ENCODE measurements around the gene AADACL4. TPM values are rescaled to one million over a fixed set of nuclear protein-coding genes. Genes with fewer than 3 reads are reported as not detected.

Gene AADACL4
- total and polyA plus RNA-seq, 9 of the 15 experiments (the other 6 are each of a cell fraction or from before 2014, with no cell fraction given), result not detected

DNA sequence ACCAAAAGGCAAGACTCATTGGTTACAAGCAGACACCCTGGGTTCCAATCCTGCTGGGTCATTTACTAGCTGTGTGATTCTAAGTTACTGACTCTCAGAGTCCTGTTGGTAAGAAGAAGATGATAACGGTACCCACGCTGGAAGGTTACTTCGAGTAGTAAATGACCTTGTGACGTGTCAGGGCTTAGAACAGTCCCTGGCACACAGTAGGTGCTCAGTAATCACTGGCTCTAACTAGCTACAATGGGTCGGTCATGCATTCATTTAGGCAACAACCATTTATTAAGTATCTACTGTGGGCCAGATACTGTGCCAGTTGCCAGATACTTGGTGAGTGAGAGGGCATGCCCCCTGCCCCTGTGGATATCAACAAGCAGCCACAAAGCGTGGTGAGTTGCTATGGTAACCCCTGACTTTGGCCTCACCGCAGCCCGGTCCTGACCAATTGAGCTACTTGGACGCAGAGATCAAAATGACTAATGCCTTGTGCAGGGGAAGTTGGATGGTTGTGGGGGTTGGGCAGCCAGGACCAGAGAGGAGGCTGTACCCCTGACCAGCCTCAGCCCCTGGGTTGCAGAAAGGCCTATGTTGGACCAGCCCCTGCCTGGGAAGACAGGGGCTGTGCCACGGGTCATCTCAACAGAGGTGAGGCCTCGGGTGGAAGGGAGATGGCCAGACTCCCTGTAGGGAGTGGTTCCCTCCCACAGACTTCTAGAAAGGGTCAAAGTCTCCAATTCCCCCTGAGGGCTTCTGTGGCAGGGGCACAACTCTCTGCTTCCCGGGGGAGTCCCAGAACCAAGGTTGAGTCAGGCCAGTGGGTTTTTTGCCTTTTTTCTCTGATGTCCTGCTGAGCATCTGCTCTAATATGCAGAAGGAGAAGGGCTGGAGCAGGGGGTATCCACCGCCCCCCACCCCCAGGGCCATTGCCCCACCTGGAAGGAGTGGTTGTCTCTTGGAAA, 41.9 kb upstream of the AADACL4 start (continued):
- TF ChIP-seq, protein P1, sequence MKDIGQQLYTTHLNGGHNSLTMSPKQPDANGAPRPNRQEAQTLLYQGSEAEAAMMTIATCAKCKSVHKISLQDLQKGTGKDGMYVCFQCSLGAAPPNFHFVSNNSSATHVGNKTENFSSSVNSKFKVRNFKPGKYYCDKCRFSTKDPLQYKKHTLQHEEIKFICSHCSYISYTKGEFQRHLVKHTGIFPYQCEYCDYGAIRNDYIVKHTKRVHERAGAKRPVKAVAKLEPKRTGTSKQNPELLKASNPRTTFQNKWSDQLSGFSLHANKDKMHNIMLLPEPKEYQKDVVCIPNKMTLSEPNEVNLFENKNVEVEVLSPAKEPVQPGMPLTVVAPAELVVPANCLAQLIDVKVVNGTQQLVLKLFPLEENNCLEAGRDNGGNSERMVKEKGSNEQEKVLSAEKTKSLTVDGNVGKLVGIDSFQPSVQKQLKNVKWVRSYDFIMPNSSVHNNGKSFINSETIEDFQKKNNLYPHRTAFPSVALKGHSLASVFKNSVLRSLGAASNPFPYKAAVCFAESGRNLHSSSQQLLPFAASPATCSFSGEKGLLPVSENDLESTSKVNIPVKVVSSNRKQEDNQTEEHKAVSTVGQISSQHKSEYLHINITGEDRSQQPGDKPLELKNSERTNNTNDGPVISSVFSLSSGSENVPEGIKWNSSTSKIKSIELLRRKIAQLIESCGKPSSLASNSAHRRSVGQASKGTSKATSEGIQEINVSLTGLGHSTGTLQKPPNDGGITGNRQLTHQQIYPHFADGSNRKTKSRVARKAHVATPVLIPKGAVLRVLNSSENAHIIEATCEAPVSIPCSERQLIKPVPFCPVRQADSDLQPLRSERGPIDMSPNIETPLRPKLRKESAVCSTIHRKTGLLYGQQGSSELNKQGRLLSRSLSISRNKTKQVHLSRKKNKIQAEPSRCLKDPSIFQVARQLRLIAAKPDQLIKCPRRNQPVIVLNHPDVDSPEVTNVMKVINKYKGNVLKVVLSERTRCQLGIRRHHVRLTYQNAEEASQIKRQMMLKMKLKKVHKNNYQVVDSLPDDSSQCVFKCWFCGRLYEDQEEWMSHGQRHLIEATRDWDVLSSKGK (CRISPR knock-in tag; IDR thresholded peaks at IDR 0.05), result no peak
- TF ChIP-seq MYC (IDR thresholded peaks at IDR 0.05; ENCODE audit: low read depth, low read length) (no peak), MYC (CRISPR knock-in tag; IDR thresholded peaks at IDR 0.05; ENCODE audit: borderline replicate concordance, low read depth) (no peak), EWSR1 (IDR thresholded peaks at IDR 0.05; ENCODE audit: borderline replicate concordance, low read depth, partially characterized antibody) (no peak), ZFX (CRISPR knock-in tag; IDR thresholded peaks at IDR 0.05) (peak; percentile 35; the same call in 1 of the 2 replicates), ZNF707 (CRISPR knock-in tag; conservative IDR thresholded peaks at IDR 0.05) (no peak), DNMT1 (IDR thresholded peaks at IDR 0.05) (no peak), EZH2 (IDR thresholded peaks at IDR 0.05; ENCODE audit: borderline replicate concordance, low read depth, low read length) (no peak), CBX3 (IDR thresholded peaks at IDR 0.05; ENCODE audit: borderline replicate concordance in 1 of 2, low read length in 2 of 2) (no peak), ZNF586 (CRISPR knock-in tag; conservative IDR thresholded peaks at IDR 0.05) (no peak), ILK (tag; IDR thresholded peaks at IDR 0.05; ENCODE audit: borderline replicate concordance, low read depth) (no peak), TSC22D4 (tag; IDR thresholded peaks at IDR 0.05) (no peak), ZNF561 (CRISPR knock-in tag; conservative IDR thresholded peaks at IDR 0.05) (no peak), KDM4B (IDR thresholded peaks at IDR 0.05; ENCODE audit: borderline replicate concordance in 2 of 2, low read depth in 1 of 2) (no peak), ELF1 (tag; IDR thresholded peaks at IDR 0.05) (no peak), U2AF2 (optimal IDR thresholded peaks at IDR 0.05; ENCODE audit: low read depth, low read length) (no peak), MED1 (CRISPR knock-in tag; IDR thresholded peaks at IDR 0.05; ENCODE audit: borderline replicate concordance) (no peak), ZNF146 (CRISPR knock-in tag; IDR thresholded peaks at IDR 0.05; ENCODE audit: unreplicated experiment) (no peak), ASH1L (IDR thresholded peaks at IDR 0.05; ENCODE audit: borderline replicate concordance, low read depth, partially characterized antibody) (no peak), KHSRP (IDR thresholded peaks at IDR 0.05) (no peak), IRF2 (CRISPR knock-in tag; IDR thresholded peaks at IDR 0.05) (no peak)
- TF ChIP-seq, protein P2, sequence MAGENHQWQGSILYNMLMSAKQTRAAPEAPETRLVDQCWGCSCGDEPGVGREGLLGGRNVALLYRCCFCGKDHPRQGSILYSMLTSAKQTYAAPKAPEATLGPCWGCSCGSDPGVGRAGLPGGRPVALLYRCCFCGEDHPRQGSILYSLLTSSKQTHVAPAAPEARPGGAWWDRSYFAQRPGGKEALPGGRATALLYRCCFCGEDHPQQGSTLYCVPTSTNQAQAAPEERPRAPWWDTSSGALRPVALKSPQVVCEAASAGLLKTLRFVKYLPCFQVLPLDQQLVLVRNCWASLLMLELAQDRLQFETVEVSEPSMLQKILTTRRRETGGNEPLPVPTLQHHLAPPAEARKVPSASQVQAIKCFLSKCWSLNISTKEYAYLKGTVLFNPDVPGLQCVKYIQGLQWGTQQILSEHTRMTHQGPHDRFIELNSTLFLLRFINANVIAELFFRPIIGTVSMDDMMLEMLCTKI (IDR thresholded peaks at IDR 0.05; ENCODE audit: partially characterized antibody), result no peak

All from K562 (cell line).